HG03457 (cell line): Measurements from ENCODE around the gene DGAT2.
"Not testable (repeated sequence)": the region's sequence is repeated elsewhere in the genome, so short reads cannot be mapped to it uniquely, and the experiment has no call there.

Experiments
- ATAC-seq: cut with Tn5 transposase; IDR thresholded peaks from one replicate; pipeline ENCODE4 v1.9.1; 2021; ENCODE audit warnings: moderate number of reproducible peaks; ENCODE audit not compliant: unreplicated experiment

The DGAT2 gene

DNA sequence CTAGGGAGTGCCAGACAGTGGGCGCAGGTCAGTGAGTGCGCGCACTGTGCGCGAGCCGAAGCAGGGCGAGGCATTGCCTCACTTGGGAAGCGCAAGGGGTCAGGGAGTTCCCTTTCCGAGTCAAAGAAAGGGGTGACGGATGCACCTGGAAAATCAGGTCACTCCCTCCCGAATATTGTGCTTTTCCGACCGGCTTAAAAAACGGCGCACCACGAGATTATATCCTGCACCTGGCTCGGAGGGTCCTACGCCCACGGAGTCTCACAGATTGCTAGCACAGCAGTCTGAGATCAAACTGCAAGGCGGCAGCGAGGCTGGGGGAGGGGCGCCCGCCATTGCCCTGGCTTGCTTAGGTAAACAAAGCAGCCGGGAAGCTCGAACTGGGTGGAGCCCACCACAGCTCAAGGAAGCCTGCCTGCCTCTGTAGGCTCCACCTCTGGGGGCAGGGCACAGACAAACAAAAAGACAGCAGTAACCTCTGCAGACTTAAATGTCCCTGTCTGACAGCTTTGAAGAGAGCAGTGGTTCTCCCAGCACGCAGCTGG, 19.8 kb upstream of the DGAT2 start:
- not testable (repeated sequence) for ATAC-seq

DNA sequence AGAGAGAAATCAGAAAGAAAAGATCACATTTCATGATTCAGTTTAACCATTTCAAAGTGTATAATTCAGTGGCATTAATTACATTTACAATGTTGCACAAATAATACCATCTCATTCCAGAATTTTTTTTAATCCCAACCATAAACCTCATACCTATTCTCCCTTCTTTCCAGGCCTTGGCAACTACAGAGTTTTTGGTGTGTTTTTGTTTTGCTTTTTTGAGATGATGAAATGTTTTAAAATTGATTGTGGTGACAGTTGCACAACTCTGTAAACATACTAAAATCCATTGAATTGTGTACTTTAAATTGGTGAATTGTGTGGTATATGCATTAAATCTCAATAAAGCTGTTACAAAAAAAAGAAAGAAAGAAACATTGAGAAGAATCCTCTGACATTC, 13.6 kb upstream of the DGAT2 start:
- ATAC-seq = not testable (repeated sequence)

DNA sequence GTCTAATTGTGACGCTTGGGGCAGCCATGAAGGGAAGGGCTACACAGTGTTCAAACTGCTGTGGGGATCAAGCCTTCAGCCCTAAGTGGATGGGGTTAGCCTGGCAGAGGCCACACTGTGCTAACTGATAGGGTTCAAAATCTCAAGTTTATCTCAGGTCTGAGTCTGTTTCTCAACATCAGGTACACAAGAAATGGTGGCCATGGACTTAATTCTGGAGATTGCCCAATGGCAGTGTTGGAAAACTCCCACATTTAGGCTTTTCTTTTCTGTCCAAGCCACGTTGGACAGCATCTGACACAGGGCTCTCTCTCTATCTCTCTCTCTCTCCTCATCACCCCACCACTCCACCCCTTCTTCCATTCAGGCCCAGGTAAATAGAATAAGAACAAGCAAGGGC, 10.9 kb upstream of the DGAT2 start:
- no peak for ATAC-seq

DNA sequence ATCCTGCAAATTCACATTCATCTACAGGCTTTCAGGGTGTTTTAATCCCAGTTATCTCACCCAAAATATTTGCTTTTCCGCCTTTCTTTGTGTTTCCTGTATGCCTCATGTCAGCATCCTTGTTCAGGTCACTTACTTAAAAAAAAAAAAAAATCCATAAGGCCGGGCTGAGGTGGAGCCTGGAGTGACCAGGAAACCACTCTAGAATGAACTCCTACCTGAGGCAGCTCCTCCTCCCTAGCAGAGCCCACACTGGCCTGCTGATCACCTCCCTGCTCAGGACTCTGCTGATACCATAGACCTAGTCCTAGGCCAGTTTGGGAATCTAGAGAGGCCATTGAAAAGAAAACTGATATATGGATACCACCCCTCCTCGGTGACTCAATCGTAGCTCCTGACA, 8.7 kb upstream of the DGAT2 start:
- no peak for ATAC-seq

DNA sequence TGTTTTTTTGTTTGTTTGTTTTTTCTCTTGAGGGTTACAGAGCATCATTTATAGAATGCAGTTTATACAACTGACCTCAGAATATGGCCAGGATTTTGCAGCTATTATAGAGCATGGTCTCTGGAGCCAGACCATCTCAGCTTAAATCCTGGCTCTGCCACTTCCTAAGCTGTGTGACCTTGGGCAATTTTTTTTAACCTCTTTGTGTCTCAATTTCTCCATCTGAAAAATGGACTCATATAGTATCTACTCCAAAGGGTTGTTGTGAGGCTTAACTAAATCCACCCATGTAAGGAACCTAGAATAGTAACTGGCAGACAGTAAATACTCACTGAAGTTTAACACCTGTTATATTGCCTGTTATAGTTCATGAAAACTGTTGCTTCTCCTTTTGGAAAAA, 8.3 kb upstream of the DGAT2 start:
- no peak for ATAC-seq

DNA sequence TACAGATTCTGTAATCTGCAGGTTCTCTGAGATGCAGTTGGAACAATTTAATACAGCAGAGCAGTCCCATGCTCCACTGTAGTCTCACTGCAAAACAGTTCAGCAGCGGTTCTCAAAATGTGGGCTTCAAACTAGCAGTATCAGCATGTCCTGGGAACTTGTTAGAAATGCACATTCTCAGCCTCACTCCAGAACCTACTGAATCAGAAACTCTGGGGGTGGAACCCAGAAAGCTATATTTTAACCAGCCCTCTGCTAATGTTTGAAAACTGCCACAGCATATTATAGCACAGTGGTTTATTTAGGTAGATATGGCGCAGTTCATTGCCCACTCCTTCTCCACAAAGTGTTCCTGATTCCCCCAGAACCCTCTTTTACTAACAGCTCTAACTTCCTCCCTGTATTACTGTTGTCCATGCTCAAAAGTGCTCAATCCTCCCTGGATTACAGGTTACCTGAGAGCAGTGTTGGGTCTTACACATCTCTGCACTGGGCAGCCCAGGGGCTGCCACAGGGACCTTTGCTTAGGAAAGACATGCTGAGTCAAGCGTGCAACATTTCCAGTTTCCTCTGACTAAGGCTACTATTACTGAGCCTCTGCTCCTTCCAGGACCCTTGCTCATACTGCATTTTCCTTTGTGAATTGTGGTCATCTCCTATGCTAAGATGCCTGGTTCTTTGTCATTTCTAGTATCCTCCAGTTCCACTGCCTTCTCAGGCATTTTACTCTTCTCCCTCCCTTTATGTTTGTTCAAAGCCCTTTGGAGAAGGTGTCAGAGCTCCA, 7.7 kb upstream of the DGAT2 start:
- ATAC-seq = no peak

DNA sequence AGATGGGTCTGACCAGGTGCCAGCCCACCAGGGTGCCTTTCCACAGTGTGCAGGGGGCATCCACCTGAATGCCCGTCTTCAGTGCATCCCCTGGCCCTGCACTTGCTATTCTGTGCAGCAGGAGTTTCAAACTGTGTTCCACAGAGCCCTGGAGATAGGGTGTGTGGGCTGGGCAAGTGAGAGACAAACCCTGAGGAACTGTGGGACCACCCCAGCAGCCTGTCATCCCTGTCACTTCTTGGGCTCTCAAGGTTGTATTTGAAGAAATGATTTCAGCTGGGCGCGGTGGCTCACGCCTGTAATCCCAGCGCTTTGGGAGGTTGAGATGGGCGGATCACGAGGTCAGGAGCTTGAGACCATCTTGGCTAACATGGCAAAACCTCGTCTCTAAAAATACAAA, 6.4 kb upstream of the DGAT2 start:
- ATAC-seq = no peak

DNA sequence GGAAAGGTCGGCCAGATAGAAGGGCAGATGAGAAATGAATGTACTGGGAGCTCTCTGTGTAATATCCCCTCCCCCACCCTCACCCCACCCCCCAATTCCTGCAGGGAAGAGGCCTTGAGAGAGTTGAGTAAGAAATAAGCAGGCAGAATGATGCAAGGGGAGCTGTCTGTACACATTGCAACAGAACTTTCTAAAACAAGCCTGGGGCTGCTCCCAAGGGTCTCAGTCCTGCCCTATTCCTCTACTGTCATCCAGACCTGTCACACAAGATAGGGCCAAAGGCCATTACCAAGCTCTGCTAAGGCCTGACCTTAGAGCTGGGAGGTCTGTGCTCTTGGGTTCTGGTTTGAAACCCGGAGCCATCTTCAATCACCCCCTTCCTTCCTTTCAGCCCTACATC, 5.7 kb upstream of the DGAT2 start:
- ATAC-seq = no peak

DNA sequence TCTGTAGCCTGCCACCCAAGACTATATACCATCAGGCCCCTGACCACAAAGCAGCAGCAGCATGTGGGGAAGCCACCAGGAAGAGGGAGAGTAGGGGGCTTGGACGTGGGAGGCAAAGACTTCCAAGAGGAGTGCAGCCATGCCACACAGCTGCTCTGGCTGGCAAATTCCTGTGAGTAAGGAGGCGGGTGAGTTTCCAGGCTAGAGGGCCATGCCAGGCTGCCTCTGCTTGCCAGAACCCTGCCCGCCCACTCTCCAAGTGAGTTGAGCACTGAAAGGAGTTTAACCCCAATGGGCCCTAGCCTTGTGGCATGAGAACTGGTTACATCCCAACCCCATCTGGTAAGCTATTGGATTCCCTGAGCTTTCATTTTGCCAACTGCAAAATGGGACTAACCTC, 4.7 kb upstream of the DGAT2 start:
- ATAC-seq = no peak

DNA sequence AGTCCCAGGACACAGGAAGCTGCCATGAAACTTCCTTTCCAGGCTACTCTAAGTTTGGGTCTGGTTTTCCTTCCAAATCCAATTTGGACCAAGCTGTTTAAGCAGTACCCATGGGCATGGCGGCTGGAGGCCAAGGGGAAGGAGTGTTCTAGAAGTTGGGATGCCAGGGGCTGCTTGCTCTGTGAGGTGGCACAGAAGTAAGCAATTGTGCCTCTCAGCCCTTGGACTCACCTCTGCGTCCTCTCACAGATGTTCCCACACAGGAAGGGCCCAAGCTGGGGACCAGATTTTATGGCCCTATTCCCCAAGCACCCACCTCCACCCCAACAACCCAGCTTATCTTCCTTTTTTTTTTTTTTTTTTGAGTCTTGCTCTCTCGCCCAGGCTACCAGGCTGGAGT, 3.5 kb upstream of the DGAT2 start:
- ATAC-seq = no peak

DNA sequence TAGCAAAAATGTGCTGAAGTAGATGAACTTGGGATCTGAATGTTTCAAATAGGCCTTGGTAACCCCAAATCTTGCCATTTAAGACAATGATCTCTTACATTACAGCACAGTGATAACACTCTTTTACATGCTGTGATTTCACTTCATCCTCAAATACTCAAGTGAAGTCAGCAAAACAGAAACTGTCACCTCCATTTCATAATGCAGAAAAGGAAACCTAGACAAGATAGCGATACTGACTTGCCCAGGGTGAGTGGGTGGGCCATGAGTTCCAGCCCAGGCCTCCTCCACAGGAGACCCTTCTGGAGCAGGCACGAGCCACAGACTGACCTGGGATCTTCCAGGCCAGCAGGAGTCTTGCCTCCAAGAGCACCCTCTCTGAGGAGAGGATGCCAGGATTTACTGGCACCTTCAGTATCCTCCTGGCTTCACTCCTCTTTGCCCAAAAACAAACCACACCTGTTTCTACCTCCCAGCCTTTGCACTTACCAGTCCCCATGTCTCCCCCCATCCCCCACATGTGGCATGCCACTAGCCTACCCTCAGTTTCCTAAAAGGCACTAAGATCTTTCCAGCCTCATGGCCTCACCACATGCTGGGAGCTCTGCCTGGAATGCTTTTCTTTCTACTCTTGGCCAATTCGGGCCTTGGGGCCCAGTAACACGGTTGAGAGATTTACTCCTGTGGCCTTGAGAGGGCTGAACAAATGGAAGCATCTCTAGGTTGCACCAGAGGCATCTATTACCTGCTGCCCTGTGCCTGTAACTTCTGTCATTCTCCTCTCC, 1.9 kb upstream of the DGAT2 start:
- ATAC-seq = no peak

DNA sequence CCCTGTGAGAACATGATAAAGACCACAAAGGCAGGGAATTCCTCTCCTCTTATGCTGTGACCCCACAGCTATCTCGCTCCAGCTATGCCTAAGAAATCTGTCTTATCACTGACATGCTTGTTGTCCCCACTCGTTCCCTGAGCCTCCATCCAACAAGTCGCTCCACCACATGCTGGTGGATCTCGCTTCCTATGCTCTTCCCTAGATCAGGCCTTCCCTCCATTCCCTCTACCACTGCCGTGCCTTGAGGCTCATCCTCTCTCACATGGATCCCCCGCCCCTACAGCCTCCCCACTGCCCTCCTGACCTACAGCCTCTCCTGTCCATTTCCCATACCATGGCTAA, 1.4 kb upstream of the DGAT2 start:
- ATAC-seq = no peak

DNA sequence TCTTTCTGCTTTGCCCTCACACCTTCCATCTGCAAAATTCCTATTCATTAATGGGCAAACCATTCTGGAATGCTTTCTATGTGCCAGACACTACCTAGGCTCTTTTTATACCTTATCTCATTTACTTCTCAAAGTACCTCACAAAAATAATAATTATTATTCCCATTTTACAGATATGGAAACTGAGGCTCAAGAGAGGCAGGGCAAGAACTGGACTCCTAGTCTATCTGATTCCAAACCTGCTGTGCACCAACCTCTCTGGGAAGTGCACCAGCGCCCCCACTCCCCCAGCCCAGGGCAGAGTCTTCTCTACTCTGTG, 826 bp upstream of the DGAT2 start:
- no peak for ATAC-seq

DNA sequence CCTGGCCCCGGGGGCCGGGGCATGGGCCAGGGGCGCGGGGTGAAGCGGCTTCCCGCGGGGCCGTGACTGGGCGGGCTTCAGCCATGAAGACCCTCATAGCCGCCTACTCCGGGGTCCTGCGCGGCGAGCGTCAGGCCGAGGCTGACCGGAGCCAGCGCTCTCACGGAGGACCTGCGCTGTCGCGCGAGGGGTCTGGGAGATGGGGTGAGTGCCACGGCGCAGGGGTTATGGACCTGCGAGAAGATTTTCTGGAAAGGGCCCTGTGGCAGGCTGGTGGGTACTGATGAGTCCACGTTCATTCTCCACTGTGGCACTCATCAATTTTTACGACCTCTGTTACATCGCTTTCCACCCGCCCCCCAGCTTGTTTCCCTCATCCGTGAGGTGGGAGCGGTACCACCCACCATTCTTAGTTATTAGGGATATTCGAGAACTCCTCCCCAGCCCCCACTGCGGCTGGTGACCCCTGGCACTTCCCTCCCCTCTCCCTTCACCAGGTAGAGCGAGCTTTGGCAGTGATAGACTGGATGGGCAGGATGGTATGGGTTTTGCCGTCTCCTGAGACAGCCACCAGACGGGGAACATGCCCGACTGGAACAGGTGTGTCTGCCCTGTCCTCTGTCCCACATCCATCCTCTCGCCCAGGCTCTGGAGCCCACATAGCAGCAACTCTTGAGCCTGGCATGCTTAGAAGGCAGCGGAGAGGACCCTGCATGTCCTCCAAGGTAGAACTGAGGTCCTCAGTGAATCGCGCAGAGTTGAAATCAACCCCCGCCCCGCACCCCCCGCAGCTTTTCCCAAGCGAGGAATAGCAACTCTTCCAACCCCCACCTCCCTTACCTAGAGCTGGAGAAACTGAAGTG, 562 bp downstream of the DGAT2 start:
- no peak for ATAC-seq

DNA sequence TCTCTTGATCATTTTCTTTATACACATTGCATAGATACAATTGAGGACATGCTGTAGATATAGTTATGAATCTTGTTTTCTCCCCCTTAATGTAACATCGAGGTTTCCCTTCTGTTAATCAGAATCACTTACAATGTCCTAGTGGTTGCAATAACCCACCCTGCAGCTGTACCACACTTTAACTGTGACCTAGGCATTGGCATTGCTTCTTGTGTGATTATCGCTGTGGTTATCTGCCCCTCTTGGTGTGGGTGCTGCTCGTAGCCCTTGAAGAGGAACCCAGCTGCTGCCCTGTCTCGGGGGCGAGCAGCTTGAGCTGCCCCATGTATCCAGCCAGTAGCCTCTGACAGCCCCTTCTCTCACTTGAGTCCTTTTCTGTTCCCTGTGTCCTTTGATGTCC, 1.5 kb downstream of the DGAT2 start:
- ATAC-seq = no peak

DNA sequence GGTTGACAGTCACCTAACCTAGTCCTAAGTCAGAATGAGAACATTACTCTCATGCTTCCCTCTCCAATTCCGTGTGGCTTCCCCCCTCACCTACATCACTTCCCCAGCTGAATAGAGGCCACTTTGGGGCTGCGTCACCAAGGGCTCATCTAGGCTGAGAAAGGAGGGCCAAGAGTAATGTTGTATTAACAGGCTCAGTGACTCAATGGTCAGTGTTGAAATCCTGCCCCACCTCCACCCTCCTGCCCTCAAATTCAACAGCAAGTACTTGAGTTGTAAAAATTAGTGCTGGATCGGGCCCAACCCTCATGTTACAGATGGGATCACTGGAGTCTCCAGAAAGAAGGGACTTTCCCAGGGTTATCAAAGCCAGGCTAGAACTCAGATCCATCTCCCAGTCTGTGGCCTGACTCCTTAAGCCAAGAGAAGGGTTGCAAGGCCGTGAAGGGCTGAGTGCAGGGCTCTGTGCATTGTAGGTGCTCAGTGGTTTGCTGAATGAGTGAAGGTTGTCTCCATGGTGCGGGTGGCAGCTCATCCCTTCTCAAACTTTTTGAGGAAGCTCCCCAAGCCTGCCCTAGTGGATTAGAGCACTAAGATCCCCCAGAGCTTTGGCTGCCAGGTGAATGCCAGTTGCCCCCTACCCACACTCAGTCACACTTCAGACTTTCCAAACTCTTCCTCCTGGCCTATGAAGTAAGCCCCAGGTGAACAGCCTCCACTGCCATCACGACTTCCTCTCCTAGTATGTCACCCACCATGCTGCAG, 3.2 kb downstream of the DGAT2 start:
- ATAC-seq = no peak

DNA sequence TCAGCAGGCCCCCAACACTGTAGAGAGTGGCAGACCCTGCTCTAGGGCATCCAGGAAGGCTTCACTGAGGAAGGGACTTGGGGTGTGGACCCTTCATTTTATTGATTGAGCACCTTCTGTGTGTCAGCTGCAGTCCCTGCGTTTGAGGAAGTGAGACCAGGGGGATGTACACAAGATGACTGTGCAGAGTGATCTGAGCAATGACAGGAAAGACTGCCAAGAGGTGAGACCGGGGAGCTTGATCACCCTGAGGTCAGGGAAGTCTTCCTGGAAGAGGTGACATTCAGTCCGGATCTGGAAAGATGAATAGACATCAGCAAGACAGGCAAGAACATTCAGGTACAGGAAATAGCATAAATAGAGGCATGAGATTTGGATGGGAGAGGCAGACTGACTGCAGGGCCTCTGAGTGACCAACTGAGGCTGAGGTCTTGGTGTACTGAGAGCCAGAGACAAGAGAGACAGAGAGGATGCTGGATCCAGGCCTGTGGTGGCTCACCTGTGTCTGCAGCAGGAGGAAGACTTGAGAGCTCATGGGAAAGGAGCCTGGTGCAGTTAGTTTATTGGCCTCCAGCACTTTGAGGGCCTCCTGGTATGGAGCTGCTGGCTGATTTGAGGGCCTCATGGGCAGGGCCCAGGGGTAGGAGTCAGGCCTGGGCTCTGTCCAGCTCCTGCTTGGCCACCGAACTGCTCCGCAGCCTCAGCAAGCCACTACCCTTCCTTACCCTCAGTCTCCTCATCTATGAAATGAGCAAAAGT, 5.2 kb downstream of the DGAT2 start:
- ATAC-seq = peak; percentile 68

DNA sequence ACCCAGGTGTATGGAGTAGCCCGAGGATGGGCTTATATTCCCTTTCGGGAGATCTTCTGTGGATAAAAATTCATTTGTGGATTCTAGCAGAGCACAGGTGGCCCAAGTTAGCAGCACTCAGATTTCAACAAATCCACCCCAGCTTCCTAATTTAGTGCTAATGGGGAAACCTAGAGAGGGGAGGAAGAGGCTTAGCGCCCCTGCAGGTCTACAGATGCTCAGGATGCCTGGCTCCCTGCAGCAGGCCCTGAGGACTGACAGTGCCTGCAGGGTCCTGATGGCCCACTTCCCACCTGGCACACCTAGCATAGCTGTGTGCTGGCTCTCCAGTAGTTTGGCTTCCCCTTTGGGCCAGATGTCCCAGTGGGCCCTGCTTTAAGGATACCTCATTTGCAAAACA, 6.5 kb downstream of the DGAT2 start:
- no peak for ATAC-seq

DNA sequence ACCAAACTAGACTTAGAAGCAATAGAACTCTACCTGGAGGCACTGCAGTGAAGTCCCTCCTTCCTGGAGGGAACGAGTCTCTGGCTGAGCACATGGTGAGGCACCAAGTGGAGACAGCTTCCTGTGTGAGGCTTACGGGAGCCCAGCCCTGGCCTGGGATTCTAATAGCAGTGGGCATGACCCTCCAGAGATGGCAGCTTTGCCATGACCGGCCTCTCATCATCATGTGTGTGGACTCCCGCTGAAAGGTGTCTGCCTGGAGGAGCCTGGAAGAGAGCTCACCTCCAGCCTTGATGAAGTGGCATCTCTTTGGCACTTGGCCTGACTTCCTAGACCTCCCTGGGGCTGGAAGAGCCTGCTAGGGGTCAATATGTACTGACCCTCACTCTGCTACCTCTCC, 8.0 kb downstream of the DGAT2 start:
- no peak for ATAC-seq

DNA sequence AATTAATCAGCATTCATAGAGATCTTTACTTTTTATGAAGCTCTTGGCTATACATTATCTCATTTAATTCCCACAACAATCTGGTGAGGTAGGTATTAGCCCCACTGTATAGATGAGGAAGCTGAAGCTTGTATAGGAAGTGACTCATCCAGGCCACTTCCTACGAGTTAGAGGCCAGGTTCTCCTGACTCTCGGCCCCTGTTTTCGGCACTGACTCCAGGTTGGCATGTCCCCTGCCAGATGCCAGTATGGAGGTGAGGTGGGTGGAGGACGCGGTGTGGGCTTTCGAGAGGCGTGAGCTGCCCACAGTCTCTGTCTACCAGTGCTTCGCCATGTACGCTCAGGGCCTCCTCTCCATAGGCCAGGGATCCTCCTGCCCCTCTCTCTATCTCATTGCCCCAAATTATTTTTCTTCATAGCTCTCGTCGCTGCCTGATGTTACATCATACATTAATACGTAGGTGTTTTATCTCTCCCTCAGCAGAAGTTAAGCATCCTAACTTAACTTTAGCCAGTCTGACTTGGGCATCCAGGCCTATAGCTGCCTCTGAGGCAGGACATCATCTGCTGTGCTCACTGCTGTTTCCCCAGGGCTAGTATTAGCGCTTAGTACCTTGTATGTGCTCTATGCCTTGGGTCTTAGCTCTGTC, 9.0 kb downstream of the DGAT2 start:
- no peak for ATAC-seq
